ENCODE data around the gene CTIF.

Gene CTIF

GRCh38 chr18:48670751-48671560, 132.1 kb downstream of the CTIF start:
- H3K4me3 ChIP-seq (ENCODE audit: insufficient read depth, low read length, poor library complexity, severe bottlenecking) = no peak overlapping the region
- no peaks in the 10 kb centered on the region for H3K36me3 ChIP-seq (ENCODE audit: low read length)
- H3K9me2 ChIP-seq (replicated peaks; ENCODE audit: insufficient read depth, low read length) = no peaks in the 10 kb centered on the region
- H2AFZ ChIP-seq (ENCODE audit: low read depth, low read length, severe bottlenecking) = no peak overlapping the region
- H3K9ac ChIP-seq (ENCODE audit: low read length) = no peak overlapping the region
- no peaks in the 10 kb centered on the region for H3K27me3 ChIP-seq (ENCODE audit: low read length)
- H3K4me2 ChIP-seq (ENCODE audit: low read depth, low read length, poor library complexity, severe bottlenecking) = no peak overlapping the region
- no peak overlapping the region for H3K27ac ChIP-seq (ENCODE audit: low read depth, low read length)
- TF ChIP-seq EZH2phosphoT487 (conservative IDR thresholded peaks at IDR 0.05; ENCODE audit: low read length) = no peak
- TF ChIP-seq CTCF (IDR thresholded peaks at IDR 0.05; ENCODE audit: insufficient read depth, low read length, poor library complexity, severe bottlenecking) = no peak
- no peaks in the 10 kb centered on the region for H4K20me1 ChIP-seq (ENCODE audit: low read depth, low read length)
- H3K79me2 ChIP-seq (ENCODE audit: insufficient read depth, low read length) = no peaks in the 10 kb centered on the region
- H3K9me3 ChIP-seq (ENCODE audit: insufficient read depth, low read length) = no peaks in the 10 kb centered on the region
- H3F3A ChIP-seq (ENCODE audit: insufficient read depth) = no peaks in the 10 kb centered on the region

GRCh38 chr18:48671561-48671945, 132.7 kb downstream of the CTIF start:
- H3K9me2 ChIP-seq (replicated peaks; ENCODE audit: insufficient read depth, low read length) = no peaks in the 10 kb centered on the region
- H3K27me3 ChIP-seq (ENCODE audit: low read length) = no peaks in the 10 kb centered on the region
- H3F3A ChIP-seq (ENCODE audit: insufficient read depth) = no peaks in the 10 kb centered on the region
- H3K9me3 ChIP-seq (ENCODE audit: insufficient read depth, low read length) = no peaks in the 10 kb centered on the region
- no peaks in the 10 kb centered on the region for H4K20me1 ChIP-seq (ENCODE audit: low read depth, low read length)
- H3K9ac ChIP-seq (ENCODE audit: low read length) = no peak overlapping the region
- no peak overlapping the region for H2AFZ ChIP-seq (ENCODE audit: low read depth, low read length, severe bottlenecking)
- TF ChIP-seq CTCF (IDR thresholded peaks at IDR 0.05; ENCODE audit: insufficient read depth, low read length, poor library complexity, severe bottlenecking) (no peak), EZH2phosphoT487 (conservative IDR thresholded peaks at IDR 0.05; ENCODE audit: low read length) (no peak)
- H3K36me3 ChIP-seq (ENCODE audit: low read length) = no peaks in the 10 kb centered on the region
- no peaks in the 10 kb centered on the region for H3K79me2 ChIP-seq (ENCODE audit: insufficient read depth, low read length)
- no peak overlapping the region for H3K4me2 ChIP-seq (ENCODE audit: low read depth, low read length, poor library complexity, severe bottlenecking)
- H3K4me3 ChIP-seq (ENCODE audit: insufficient read depth, low read length, poor library complexity, severe bottlenecking) = no peak overlapping the region
- H3K27ac ChIP-seq (ENCODE audit: low read depth, low read length) = no peak overlapping the region

GRCh38 chr18:48672671-48673340, 134.0 kb downstream of the CTIF start:
- H4K20me1 ChIP-seq (ENCODE audit: low read depth, low read length) = no peaks in the 10 kb centered on the region
- TF ChIP-seq EZH2phosphoT487 (conservative IDR thresholded peaks at IDR 0.05; ENCODE audit: low read length) (no peak), CTCF (IDR thresholded peaks at IDR 0.05; ENCODE audit: insufficient read depth, low read length, poor library complexity, severe bottlenecking) (no peak)
- H3K4me3 ChIP-seq (ENCODE audit: insufficient read depth, low read length, poor library complexity, severe bottlenecking) = no peak overlapping the region
- no peak overlapping the region for H3K4me2 ChIP-seq (ENCODE audit: low read depth, low read length, poor library complexity, severe bottlenecking)
- H3K27me3 ChIP-seq (ENCODE audit: low read length) = no peaks in the 10 kb centered on the region
- H3F3A ChIP-seq (ENCODE audit: insufficient read depth) = no peaks in the 10 kb centered on the region
- no peaks in the 10 kb centered on the region for H3K79me2 ChIP-seq (ENCODE audit: insufficient read depth, low read length)
- H2AFZ ChIP-seq (ENCODE audit: low read depth, low read length, severe bottlenecking) = no peak overlapping the region
- no peaks in the 10 kb centered on the region for H3K36me3 ChIP-seq (ENCODE audit: low read length)
- no peaks in the 10 kb centered on the region for H3K9me2 ChIP-seq (replicated peaks; ENCODE audit: insufficient read depth, low read length)
- no peak overlapping the region for H3K9ac ChIP-seq (ENCODE audit: low read length)
- no peaks in the 10 kb centered on the region for H3K9me3 ChIP-seq (ENCODE audit: insufficient read depth, low read length)
- H3K27ac ChIP-seq (ENCODE audit: low read depth, low read length) = no peak overlapping the region
